ENCODE data around the gene PPP2R5E.
"Not testable (repeated sequence)": the region's sequence is repeated elsewhere in the genome, so short reads cannot be mapped to it uniquely, and the experiment has no call there.

Gene PPP2R5E

DNA sequence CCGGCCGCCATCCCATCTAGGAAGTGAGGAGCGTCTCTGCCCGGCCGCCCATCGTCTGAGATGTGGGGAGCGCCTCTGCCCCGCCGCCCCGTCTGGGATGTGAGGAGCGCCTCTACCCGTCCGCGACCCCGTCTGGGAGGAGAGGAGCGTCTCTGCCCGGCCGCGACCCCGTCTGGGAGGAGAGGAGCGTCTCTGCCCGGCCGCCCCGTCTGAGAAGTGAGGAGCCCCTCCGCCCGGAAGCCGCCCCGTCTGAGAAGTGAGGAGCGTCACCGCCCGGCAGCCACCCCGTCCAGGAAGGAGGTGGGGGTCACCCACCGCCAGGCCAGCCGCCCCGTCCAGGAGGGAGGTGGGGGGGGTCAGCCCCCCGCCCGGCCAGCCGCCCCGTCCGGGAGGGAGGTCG is 20.7 kb downstream of the PPP2R5E start:
- not testable (repeated sequence) for DNase-seq

DNA sequence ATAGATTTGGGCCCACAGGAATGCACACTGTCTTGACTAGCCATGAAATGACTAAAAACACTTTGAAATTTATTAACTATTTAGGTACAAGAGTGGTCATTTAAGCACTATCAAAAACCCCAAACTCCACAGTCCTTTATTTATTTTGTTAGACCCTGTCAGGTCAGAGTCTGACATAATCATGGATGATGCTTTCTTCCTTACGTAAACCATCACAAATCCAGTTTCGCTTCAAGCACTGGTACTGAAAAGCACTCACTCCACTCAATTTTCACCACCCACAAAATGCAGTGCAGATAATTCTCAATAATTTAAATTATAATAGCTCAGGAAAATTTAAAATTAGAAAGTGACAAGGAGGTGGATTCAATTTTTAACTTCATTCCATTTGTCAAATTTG is 25.8 kb downstream of the PPP2R5E start:
- DNase-seq, result no peak

DNA sequence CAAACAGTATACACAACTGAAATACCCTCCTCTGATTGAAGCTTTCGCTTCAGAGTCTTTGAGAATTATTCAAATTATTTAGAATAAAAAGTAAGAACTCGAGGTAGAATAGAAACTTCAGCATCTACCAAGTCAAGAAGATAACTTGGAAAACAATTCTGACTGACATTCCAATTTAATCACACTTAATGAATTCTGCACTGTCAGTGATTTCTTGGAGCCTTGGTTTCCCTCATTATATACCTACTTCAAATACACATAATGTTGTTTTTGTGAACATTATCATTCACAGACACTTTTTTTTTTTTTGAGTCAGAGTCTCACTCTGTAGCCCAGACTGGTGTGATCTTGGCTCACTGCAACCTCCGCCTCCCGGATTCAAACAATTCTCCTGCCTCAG is 27.9 kb downstream of the PPP2R5E start:
- no peak for DNase-seq

DNA sequence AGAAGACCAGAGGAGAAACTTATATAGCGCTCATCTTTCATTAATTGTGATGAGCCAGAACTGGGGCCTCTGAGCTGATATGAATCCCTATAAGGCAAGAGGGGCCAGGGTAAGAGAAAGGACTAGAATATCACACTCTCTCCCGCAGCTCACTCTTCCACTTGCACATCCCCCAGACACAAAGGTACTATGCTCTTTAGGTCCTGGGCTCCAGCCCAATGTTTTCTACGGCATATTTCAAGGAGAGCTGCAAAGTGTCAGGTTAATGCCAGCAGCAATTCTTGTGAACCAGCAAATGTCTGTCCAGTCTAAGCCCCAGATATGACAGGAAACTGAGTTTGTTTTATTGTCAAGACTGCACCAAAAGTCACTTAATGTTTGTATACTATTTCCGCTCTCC is 29.4 kb downstream of the PPP2R5E start:
- no peak for DNase-seq

DNA sequence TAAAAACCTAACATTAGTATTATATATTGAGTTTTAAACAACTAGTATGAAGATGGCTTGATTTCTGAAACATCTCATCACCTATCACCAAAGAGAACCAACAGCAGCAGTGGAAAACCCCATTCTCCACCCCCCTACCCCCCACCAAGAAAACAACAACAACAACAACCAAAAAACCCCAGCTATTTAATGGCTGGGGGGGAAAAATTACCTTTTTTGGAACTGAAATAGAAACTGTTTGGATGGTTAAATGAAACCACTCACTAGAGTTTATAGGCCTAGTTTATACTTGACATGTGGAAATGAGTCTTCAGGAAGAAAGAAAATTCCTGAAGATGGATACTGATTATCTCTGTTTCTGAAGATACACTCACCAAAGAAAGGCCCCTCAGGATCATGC is 30.3 kb downstream of the PPP2R5E start:
- DNase-seq, result no peak

DNA sequence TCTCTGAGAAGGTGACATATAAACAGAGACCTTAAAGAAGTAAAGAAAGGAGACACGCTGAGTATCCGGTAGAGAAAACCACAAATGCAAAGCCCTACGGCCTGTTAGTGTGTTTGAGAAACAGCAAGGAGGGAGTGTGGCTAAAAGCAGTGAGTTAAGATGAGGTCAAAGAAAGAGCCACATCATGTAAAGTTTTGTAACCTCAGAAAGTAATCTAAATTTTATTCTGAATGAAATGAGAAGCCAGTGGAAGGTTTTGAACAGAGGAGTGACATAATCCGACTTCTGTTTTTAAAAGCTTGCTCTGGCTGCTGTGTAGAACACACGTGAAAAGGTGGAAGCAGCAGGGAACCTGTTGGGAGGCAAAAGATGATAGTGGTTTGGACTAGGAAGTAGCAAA is 32.6 kb downstream of the PPP2R5E start:
- no peak for DNase-seq

DNA sequence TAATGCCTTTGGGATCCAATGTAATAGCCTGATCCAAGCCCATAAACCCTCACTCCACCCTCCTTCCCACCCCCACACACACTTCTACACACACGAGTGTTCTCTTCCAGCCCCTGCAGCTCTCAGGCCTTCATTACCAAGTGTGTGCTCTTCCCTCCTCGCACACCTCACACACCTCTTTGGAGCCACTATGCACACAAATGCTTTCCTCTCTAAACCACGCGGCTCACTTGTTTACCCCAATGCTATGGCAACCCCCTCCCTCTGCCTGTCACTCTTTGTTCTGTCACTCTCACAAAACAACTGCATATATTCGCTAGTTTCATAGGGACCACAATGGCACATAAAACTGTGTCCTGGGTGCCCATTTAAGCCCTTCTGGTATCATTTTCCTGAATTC is 35.1 kb downstream of the PPP2R5E start:
- DNase-seq, result no peak

DNA sequence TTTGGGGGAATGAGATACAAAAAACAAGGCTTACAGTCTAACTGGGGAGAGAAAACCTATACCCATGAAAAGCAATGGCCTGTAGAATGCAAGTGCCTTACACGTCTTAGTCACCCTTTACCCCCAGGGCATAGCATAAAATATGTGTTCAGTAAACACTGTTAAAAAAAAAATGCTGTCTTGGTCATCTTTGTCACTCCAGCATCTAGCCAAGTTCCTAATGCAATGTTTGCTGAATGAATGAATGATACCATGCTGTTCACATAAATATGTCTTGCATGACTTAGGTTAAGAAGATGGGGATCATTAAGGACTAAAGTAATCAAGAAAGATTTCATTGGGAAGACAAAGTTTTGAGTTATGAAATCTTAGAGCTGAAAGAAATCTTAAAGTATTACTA is 38.5 kb downstream of the PPP2R5E start:
- no peak for DNase-seq

DNA sequence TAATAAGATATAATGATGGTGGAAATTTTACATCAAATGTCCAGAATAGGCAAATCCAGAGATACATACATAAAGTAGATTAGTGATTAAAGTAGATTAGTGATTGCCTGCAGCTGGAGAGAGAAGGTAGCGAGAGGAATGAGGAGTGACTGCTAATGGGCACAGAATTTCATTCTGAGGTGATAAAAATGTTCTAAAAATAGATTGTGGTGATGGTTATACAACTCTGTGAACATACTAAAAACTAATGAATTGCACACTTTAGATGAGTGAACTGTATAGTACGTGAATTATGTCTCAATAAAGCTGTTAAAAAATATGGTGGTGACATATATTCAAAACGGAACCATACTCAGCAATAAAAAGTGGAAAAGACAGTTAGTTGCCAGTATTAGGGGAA is 41.7 kb downstream of the PPP2R5E start:
- no peak for DNase-seq

DNA sequence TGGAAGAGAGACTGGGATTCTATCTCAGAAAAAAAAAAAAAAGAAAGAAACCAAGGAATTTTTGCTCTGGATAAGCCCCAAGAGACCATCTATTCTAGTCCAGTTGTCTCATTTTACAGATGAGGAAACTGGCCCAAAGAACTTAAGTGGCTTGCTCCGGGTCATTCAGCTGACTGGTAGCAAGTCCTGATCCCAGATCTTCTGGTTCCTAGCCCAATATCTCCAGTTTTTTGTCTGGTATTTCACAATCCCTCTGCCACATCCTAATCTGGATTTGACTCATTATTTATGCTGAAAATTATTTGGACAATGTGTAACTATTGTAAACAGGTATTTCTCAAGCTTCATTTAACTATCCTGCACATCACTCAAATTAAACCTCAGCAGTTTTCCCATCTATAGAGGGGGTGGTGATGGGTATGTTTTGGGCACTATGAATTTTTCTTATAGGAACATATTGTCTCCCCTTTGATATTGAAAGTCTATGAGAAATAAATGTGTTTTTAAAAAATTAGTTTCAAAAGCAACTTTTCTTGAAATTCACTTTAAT is 43.4 kb downstream of the PPP2R5E start:
- DNase-seq, result no peak

DNA sequence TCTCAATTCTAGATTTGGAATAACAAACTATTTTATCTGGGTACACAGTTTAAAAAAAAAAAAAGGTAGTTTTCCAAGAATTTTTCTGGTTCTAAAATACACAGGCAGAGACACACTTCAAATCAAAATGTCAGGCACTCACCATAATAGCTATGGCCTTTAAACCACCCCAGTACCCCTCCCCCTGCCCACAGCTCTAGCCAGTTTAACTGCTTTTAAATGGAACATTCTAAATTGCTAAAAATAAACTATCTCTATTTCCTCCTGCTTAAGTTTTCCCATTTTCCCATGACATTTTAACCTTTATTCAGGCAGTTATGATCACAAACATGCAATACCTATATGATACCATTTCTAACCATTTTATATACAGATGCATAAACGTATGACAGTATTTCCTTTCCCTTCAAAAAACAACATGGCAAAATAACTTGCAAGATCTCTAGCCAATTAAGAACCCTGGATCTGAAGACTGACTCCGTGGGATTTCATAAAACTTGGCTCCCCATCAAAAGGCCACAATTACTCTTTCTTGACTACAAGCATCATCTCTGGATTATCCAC is 46.3 kb downstream of the PPP2R5E start:
- no peak for DNase-seq

DNA sequence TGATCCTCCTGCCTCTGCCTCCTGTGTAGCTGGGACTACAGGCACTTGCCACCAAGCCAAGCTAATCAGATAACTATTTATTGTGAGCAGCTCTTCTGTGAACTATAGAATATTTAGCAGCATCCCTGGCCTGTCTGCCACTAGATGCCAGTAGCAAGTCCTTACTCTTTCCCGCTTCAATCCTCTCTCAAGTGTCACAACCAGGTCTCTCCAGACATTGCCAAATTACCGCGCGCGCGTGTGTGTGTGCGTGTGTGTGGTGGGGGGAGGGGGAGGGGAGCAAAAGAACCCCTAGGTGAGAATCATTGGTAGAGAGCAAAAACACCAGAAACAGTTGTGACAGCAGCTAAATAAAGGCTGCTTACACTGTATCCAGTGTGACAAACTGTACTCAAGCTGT is 49.9 kb downstream of the PPP2R5E start:
- peak in 5 of 51 donors; percentile 0 to 10 (median 2) for DNase-seq

DNA sequence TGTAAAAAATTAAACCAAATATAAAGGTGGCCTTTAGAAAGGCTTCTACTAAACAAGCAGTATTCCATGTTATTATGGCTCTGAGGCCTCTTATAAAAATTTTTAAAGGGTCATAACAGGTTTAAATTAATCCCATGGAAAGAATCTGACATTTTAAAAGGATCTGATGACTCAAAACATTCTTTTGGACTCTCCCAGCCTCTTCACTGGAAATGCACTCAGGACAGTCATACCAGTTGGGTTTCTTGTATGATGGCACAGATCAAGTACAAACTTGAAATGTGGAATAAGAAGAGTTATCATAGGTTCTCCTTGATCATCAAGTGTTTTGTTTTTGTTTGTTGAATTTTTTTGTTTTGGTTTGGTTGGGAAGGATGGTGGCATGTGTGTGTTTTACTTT is 50.8 kb downstream of the PPP2R5E start:
- DNase-seq, result no peak

DNA sequence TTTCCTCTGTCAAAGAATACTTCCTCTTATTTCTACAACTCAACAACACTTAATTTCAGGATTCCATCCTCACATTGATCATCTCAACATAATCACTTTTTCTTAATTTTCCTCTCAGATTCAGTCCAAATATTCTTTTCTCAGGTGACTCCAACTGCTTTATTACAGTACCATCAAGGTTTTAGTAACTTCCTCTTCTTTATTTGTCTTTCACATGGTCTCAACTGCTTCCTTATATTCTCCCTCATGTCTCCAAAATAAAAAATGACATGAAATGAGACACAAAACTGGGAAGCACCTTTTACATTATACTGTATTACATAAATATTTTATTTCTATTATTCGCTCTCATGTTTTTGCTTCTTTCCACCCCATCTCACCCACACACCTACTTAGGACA is 55.5 kb downstream of the PPP2R5E start:
- no peak for DNase-seq

DNA sequence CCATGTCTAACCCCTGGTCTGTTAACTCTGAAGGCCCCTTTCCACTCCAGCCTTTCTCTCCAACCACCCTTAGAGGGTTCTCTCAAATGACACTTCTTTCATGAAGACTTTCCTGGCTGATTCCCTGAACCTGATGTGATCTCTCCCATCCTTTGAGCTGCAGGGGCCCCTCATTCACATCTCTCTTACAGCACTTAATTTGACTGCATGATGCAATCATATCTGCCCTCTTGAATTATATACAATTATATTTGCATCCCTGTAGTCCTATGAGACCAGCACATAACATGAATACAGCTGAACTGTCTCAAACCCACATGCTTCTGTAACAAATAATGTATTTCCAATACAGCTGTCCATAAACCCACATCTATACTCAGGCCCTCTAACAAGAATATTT is 56.4 kb downstream of the PPP2R5E start:
- no peak for DNase-seq

DNA sequence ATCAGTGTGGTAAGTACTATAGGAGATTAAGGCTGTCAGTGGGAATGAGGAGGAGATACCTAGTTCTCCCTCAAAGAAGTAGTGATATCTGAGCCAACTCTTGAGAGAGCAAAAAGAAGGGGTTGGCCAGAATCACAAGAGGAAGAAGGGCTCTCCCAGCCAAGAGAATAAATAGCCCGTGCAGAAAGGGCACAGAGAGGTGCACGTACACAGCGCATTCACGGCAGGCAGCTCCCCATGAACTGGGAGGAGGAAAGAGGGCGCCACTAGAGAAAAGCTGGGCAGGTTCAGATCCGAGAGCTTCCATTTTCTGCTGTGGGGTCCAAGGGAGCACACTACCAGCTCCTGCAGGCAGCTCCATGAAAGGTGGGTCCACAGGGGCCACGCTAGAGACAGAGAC is 59.9 kb downstream of the PPP2R5E start:
- DNase-seq, result no peak

DNA sequence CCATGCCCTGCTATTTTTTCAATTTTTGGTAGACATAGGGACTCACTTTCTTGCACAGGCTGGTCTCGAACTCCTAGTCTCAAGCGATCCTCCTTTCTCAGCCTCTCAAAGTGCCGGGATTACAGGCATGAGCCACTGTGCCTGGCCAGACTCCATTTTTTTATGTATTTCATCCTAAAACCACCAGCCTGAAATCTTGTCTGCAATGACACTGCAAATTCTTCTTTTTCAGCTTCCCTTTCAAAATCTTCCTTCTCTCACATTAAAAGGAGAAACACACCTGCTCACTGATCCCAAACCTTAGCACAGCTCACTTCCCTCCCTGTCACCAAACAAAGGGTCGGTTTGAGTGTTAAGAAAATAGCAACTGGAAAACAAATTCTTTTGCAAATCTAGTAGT is 62.6 kb downstream of the PPP2R5E start:
- DNase-seq, result no peak

DNA sequence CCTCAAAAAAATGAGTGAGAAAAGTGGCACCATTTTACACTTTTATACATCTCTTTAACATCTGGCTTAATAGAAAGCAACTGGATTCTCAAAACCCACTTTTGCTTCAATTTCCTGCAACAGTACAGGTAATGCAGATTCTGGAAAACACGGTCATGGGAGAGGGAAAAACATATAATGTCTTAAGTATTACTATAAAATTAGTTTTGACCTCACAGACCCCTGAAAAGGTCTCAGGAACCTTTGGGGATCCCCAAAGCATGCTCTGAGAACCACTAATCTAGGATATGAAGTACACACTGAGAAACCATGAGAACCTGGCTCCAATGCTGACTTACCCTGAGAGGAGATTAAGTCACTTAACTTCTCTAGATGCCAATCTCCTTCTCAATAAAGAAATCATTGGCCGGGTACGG is 64.7 kb downstream of the PPP2R5E start:
- no peak for DNase-seq

DNA sequence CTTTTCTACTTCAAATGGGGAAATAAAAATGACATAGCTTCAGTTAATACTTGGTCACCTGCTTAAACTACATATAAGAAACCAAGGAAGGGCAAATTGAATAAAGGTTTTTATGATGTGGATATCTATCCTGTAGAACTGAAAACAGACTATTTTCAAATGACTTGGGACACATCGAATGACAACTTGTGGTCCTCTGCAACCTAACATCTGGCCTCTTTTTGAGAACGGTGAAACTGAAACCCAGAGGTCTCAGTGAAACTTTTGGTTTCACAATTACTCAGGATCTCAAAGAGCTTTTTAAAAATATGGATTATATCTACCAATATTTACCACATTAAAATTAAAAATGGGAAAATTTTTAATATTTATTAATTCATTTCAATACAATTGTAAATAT is 65.2 kb downstream of the PPP2R5E start:
- no peak for DNase-seq

DNA sequence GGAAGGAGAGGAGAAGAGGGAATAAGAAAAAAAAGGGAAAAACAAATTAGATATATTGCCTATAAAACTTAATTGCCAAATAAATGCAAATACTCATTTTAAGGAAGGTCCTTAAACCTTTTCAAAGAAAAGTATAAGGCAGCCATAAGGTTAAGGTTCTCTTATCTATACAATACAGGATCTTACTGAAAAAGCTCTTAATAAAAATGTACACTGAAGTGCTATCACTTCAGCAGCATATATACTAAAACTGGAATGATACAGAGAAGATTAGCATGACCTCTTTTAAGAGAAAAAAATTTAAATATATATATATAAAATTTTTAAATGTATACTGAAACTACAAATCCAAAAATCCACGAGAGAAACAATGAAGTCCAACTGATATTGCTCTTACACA is 65.6 kb downstream of the PPP2R5E start:
- DNase-seq, result no peak

DNA sequence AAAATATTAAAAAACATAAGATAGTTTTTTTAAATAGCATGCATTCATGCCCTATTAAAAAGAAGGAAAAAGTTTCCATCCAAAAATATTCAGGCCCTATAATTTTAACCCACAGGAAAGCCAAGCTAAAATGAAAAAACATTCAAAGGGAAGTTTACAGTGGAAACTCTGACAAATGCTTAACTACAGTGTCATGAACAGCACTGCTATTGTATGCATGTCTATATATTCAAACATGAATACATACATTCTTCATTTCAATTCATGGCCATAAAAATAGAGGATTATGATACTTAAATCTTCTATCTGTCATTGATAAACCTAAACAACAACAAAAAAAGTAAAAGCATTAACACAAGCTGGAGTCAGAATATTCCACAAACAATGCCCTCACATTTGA is 67.4 kb downstream of the PPP2R5E start:
- DNase-seq, result no peak

DNA sequence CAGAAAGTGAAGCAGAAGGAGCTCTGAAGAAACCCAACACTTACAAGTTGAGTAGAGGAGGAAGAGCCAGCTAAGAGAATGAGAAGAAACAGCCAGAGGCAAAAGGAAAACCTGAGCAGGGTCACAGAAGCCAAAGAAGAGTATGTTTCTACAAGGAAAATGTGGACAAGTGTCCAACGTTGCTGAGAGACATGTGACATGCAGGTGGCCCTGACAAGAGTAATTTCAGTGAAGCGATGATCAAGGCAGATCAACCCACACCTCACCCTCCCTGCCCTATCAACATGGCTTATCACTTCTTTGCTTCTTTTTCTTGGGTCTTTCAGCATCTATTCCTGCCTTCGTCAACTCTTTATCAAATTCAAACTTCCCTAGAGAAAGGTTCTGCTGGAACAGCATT is 68.3 kb downstream of the PPP2R5E start:
- DNase-seq, result no peak

DNA sequence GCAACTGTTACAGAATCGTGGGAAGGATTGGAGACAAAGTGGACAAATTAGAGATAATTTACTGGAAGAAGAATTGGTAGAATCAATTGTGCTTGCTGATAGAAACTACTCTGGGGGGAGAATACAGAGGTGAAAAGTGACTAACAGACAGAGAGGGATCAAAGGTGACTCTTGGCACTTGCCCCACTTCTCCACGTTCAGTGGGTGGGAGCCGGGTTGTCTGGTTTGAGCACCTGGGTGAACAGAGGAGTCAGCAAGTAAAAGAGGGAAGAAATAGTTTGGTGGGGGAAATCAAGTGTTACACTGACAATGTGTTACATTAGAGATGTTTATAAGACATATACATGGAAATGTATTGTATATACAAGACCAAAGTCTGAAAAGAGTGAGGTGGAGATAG is 69.1 kb downstream of the PPP2R5E start:
- no peak for DNase-seq

All from hypothalamus (tissue), 51 donors.